Pancreas (tissue), 10 donors: ENCODE measurements around the gene CYB5A. TPM values are rescaled to one million over a fixed set of nuclear protein-coding genes. Genes with fewer than 3 reads are reported as not detected.
A peak's percentile ranks its signal among the peaks of the same experiment; 100 is the strongest.

Experiments
- ATAC-seq, 4 donors: fragments of 200-7000 bp; cut with Tn5 transposase; one replicate each; pipeline versions ENCODE4 v1.8.0 to v1.9.1; 2020; ENCODE audit warnings: mild to moderate bottlenecking in 4 of 4, moderate library complexity in 4 of 4
- DNase-seq, 6 donors: peaks; one replicate each; pipeline ENCODE4 v3.0.0-alpha.2; 2020
- FAIRE-seq: peaks from 2 replicates; lab custom pipeline; 2012; peaks lifted over from hg19 to GRCh38; lab: Jason Lieb, UNC
- H3K27ac ChIP-seq, 4 donors: fragments of 200-600 bp; sonication (generic); 1 replicate in 3 of 4; 2 replicates in 1 of 4; pipeline versions ENCODE4 v1.5.0 to v1.8.0; 2020
- H3K27me3 ChIP-seq, 4 donors: fragments of 200-600 bp; one replicate each; pipeline ENCODE4 v1.8.0; 2021
- H3K36me3 ChIP-seq, 3 donors: fragments of 200-600 bp; sonication (generic) in 1 of 3; one replicate each; pipeline versions ENCODE4 v1.5.0 to v1.8.0; 2020 to 2021
- H3K4me1 ChIP-seq, 3 donors: fragments of 200-600 bp; one replicate each; pipeline ENCODE4 v1.8.0; 2021
- H3K4me3 ChIP-seq, 4 donors: fragments of 200-600 bp; sonication (generic) in 2 of 4; one replicate each; pipeline versions ENCODE4 v1.5.0 to v1.8.0; 2020 to 2021
- H3K9me3 ChIP-seq, 4 donors: fragments of 200-600 bp; one replicate each; pipeline ENCODE4 v1.8.0; 2021
- WGBS, 2 donors: extraction: QIAGEN DNeasy Blood & Tissue Kit; methylation state at CpG; one replicate each; pipeline ENCODE4 v1.1.7; 2013; 5-methylcytosine and 5-hydroxymethylcytosine counted together
- intact Hi-C, 3 donors: fragments of 100-400 bp; cut with DNase I; formaldehyde crosslinking; loops; one replicate each; pipeline versions ENCODE4 v1.11.1 to v1.14.2; 2022
- polyA plus RNA-seq, 2 donors: library from polyadenylated mRNA; stranded (reverse); fragments of 200-250 nt; gene quantifications; one replicate each; pipeline ENCODE4 v1.2.3, GENCODE V29; 2013
- total RNA-seq, 6 donors: library from RNA; stranded (reverse); fragmentation: NEBNext Ultra II Directional in 4 of 6; extraction: Animal tissue kit (Norgen Biotek cat#: 25700) in 4 of 6; gene quantifications; one replicate each; pipeline versions ENCODE4 v1.2.1 to v1.2.4, GENCODE V29; 2021 to 2023
- TF ChIP-seq, protein P1 (sequence below), 4 donors: fragments of 200-600 bp; sonication (generic) in 3 of 4; IDR thresholded peaks; one replicate each; pipeline versions ENCODE4 v1.5.0 to v1.8.0; 2021; ENCODE audit warnings: antibody characterized with exemption in 4 of 4
- donor health status: healthy with polysubstance abuse.
- donor health status: DM: no; HTN: no; CAD: no; lungs with moderate emphysema.
- donor health status: DM: no; HTN: no; CAD: no.
- donor health status: control.
- donor health status: control.
- donor health status: Bipolar disorder and iron deficiency.
- donor health status: DM: yes; HTN: yes; CAD: no.
- donor health status: DM: no; HTN: no; CAD: no.
- donor health status: DM: no; HTN: no; CAD: no.
- donor health status: DM: yes; HTN: yes; CAD: no.

The CYB5A gene
- total and polyA plus RNA-seq, 8 donors: 120 to 228 (median 177) TPM

DNA sequence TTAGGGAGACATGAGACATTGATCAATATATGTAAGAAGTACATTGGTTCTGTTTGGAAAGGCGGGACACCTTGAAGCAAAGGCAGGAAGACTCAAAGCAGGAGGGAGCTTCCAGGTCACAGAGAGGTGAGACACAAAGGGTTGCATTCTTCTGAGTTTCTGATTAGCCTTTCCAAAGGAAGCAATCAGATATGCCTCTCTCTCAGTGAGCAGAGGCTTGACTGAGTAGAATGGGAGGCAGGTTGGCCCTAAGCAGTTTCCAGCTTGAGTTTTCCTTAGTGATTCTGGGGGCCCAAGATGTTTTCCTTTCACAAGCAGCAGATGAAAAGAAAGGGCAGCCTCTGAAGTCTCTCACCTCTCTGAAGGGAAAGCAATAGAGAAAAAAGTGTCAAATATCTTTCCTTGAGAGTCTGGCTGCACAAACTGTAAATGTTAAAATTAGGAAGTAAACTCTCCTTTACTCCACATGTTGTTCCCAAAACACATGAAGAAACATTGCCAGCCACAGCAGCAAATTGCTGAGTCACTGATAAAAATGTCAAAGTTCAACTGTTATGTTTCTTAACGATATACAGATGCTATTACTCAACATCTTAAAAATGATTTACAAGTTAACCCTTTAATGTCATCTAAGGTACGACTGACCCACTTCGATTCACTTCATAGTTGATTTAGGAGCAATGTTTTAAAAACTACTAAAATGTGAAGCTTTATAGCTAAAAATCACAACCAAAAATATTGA is 40.3 kb downstream of the CYB5A start:
- DNase-seq: peak in 1 of 6 donors; percentile 49
- H3K27me3 ChIP-seq: no peaks in the 10 kb centered on the region
- ATAC-seq: peak; percentile 60 to 76 (median 72)
- peak; percentile 82 for FAIRE-seq
- peak overlapping the region in 2 of 4 donors; percentile 38 to 50 for H3K27ac ChIP-seq
- TF ChIP-seq, protein P1, sequence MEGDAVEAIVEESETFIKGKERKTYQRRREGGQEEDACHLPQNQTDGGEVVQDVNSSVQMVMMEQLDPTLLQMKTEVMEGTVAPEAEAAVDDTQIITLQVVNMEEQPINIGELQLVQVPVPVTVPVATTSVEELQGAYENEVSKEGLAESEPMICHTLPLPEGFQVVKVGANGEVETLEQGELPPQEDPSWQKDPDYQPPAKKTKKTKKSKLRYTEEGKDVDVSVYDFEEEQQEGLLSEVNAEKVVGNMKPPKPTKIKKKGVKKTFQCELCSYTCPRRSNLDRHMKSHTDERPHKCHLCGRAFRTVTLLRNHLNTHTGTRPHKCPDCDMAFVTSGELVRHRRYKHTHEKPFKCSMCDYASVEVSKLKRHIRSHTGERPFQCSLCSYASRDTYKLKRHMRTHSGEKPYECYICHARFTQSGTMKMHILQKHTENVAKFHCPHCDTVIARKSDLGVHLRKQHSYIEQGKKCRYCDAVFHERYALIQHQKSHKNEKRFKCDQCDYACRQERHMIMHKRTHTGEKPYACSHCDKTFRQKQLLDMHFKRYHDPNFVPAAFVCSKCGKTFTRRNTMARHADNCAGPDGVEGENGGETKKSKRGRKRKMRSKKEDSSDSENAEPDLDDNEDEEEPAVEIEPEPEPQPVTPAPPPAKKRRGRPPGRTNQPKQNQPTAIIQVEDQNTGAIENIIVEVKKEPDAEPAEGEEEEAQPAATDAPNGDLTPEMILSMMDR (IDR thresholded peaks at IDR 0.05): no peak
- H3K4me1 ChIP-seq: peaks cover 24 to 40% (median 32%) of the 10 kb centered on the region in 3 donors
- 33 to 34% methylated on average over 4 of the region's 4 CpGs for WGBS, 2 donors
- H3K4me3 ChIP-seq: no peak overlapping the region
- H3K9me3 ChIP-seq: no peaks in the 10 kb centered on the region
- H3K36me3 ChIP-seq: peaks cover 0 to 4% (median 0%) of the 10 kb centered on the region in 3 donors
- intact Hi-C loops: no loop called here

DNA sequence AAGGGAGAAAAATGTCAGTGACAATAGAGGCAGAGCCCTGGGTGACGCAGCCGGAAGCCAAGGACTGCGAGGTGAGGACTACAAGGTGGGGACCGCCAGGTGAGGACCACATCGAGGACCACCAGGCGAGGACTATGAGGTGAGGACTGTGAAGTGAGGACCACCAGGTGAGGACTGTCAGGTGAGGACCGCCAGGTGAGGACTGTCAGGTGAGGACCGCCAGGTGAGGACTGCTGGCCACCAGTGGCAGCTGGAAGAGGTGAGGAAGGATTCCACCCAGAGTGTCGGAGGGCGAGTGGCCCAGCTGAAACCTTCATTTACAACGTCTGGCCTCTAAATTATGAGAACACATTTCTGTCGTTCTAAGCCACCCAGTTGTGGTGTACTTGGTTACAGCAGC is 41.6 kb downstream of the CYB5A start:
- intact Hi-C loops: no loop called here
- Histone ChIP-seq H3K27ac (no peak overlapping the region), H3K4me3 (no peak overlapping the region), H3K36me3 (peaks cover 0 to 3% (median 0%) of the 10 kb centered on the region in 3 donors), H3K4me1 (peaks cover 12 to 28% (median 23%) of the 10 kb centered on the region in 3 donors), H3K27me3 (no peaks in the 10 kb centered on the region), H3K9me3 (no peaks in the 10 kb centered on the region)
- ATAC-seq (peak in 1 of 4 donors; percentile 7), FAIRE-seq (no peak), DNase-seq (no peak)
- TF ChIP-seq, protein P1 (IDR thresholded peaks at IDR 0.05): no peak
- 91 to 92% methylated on average over 12 of the region's 12 CpGs for WGBS, 2 donors

DNA sequence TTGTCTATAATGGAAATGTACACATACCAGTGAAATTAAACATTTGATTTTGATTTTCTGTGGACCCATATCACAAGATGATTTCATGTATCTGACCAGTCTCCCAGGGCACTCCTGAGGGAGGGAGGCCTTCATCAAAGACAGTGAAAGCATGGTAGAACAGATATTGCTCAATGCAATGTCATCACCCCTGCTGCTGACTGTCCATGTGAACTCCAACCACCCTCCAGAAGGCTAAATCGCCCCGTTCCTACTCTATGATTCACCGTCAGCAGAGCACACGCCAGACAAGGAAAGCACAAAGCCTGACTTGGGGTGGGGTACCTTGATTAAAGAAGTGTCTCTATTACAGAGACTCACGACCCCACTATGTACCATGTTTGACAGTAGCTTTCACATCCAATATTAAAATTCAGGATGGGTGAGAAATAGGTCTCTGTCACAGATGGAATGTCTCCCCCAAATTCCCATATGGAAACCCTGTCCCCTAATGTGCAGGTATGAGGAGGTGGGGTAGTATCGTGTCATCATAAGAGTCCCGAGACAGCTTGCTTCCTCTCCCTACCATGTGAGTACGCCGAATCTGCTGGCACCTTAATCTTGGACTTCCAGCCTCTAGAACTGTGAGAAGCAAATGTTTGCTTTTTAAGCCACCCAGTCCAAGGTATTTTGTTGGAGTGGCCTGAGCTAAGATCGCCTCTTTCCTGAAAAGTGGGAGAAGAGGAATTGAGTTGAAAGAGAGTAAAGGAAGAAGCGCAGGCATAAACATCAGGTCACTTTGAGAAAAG is 42.4 kb downstream of the CYB5A start:
- FAIRE-seq: no peak
- no peaks in the 10 kb centered on the region for H3K27me3 ChIP-seq
- intact Hi-C loops: no loop called here
- H3K9me3 ChIP-seq: no peaks in the 10 kb centered on the region
- no peaks in the 10 kb centered on the region for H3K36me3 ChIP-seq
- no peak for DNase-seq
- TF ChIP-seq, protein P1 (IDR thresholded peaks at IDR 0.05): no peak
- no peak overlapping the region for H3K27ac ChIP-seq
- H3K4me1 ChIP-seq: peaks cover 9 to 25% (median 21%) of the 10 kb centered on the region in 3 donors
- H3K4me3 ChIP-seq: no peak overlapping the region
- peak in 3 of 4 donors; percentile 37 to 71 (median 47) for ATAC-seq
- 65 to 74% methylated on average over 11 of the region's 11 CpGs for WGBS, 2 donors

DNA sequence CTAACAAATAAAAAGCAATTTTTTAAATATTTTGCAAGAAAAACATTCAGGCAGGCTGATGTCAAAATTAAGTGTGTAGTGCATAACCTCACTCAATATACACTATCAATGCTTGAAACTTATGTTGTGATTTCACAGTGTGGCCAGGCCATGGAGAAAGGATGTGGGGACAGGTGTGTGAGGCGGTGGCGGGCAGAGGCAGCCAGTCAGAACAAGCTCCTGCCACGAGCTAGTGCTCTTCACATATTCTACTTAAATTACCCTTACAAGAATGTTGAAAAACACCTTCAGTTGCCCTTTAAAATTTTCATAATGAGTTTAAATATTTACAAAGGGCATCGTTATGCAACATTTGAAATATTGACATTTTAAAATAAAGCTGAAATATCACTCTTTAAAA is 43.2 kb downstream of the CYB5A start:
- Histone ChIP-seq H3K27me3 (no peaks in the 10 kb centered on the region), H3K4me3 (no peak overlapping the region), H3K36me3 (no peaks in the 10 kb centered on the region), H3K4me1 (peaks cover 9 to 25% (median 21%) of the 10 kb centered on the region in 3 donors), H3K9me3 (no peaks in the 10 kb centered on the region), H3K27ac (no peak overlapping the region)
- 53 to 54% methylated on average over 4 of the region's 4 CpGs for whole genome bisulfite sequencing, 2 donors
- DNase-seq: no peak
- ATAC-seq: peak in 1 of 4 donors; percentile 10
- no peak for FAIRE-seq
- intact Hi-C loops: no loop called here
- TF ChIP-seq, protein P1 (IDR thresholded peaks at IDR 0.05): no peak
